Mesendoderm (in vitro differentiated cells): ENCODE measurements around the gene NOTUM.

Experiments
- DNase-seq: peaks from one replicate; pipeline ENCODE4 v3.0.0; 2013
- H2AK5ac ChIP-seq: 2 replicates; pipeline ENCODE4 v1.6.1; 2013; ENCODE audit warnings: low read length, inconsistent platforms
- H2BK120ac ChIP-seq: 2 replicates; pipeline ENCODE4 v1.6.1; 2013; ENCODE audit warnings: low read depth, mild to moderate bottlenecking, low read length, moderate library complexity, mixed read lengths
- H2BK15ac ChIP-seq: replicated peaks from 2 replicates; pipeline ENCODE4 v1.6.1; 2013; ENCODE audit warnings: low read depth, mild to moderate bottlenecking, moderate library complexity
- H2BK5ac ChIP-seq: 2 replicates; pipeline ENCODE4 v1.6.1; 2013; ENCODE audit warnings: low read length, inconsistent platforms
- H3K18ac ChIP-seq: 2 replicates; pipeline ENCODE4 v1.6.1; 2013; ENCODE audit warnings: mild to moderate bottlenecking, low read length, mixed read lengths
- H3K23ac ChIP-seq: one replicate; pipeline ENCODE4 v1.6.1; 2013; ENCODE audit warnings: low read length
- H3K27ac ChIP-seq: 2 replicates; pipeline ENCODE4 v1.5.1; 2013; ENCODE audit warnings: low read depth, mild to moderate bottlenecking, inconsistent platforms, low read length, moderate library complexity
- H3K27me3 ChIP-seq: 2 replicates; pipeline ENCODE4 v1.6.1; 2013; ENCODE audit warnings: low read length, control low read depth, mild to moderate bottlenecking, inconsistent platforms; ENCODE audit not compliant: insufficient read depth, poor library complexity
- H3K36me3 ChIP-seq: 2 replicates; pipeline ENCODE4 v1.6.1; 2013; ENCODE audit warnings: low read length, inconsistent platforms; ENCODE audit not compliant: control insufficient read depth, insufficient read depth
- H3K4ac ChIP-seq: one replicate; pipeline ENCODE4 v1.6.1; 2013; ENCODE audit warnings: low read depth, mild to moderate bottlenecking, low read length, moderate library complexity
- H3K4me1 ChIP-seq: 2 replicates; pipeline ENCODE4 v1.6.1; 2013; ENCODE audit warnings: low read depth, low read length, inconsistent platforms; ENCODE audit not compliant: control insufficient read depth
- H3K4me2 ChIP-seq: 2 replicates; pipeline ENCODE4 v1.6.1; 2013; ENCODE audit warnings: low read length
- H3K4me3 ChIP-seq: 2 replicates; pipeline ENCODE4 v1.5.1; 2013; ENCODE audit warnings: mild to moderate bottlenecking, low read length
- H3K56ac ChIP-seq: one replicate; pipeline ENCODE4 v1.6.1; 2013; ENCODE audit warnings: low read length
- H3K79me1 ChIP-seq: 2 replicates; pipeline ENCODE4 v1.6.1; 2013; ENCODE audit warnings: low read length, inconsistent platforms
- H3K79me2 ChIP-seq: 2 replicates; pipeline ENCODE4 v1.6.1; 2013; ENCODE audit warnings: mild to moderate bottlenecking, low read length; ENCODE audit not compliant: control insufficient read depth, insufficient read depth
- H3K9ac ChIP-seq: 2 replicates; pipeline ENCODE4 v1.6.1; 2013; ENCODE audit warnings: low read length, inconsistent platforms
- H4K5ac ChIP-seq: one replicate; pipeline ENCODE4 v1.6.1; 2013; ENCODE audit warnings: low read length
- H4K8ac ChIP-seq: one replicate; pipeline ENCODE4 v1.6.1; 2013; ENCODE audit warnings: low read depth, mild to moderate bottlenecking, control low read depth, low read length, moderate library complexity
- WGBS: extraction: QIAGEN DNeasy Blood & Tissue Kit; methylation state at CpG from one replicate; pipeline ENCODE4 v1.1.7; 2013; ENCODE audit warnings: low lambda C conversion rate, missing lambda C conversion rate; ENCODE audit not compliant: insufficient coverage; ENCODE audit errors: extremely low coverage; 5-methylcytosine and 5-hydroxymethylcytosine counted together

NOTUM gene

GRCh38 chr17:82001571-82002056 is 40.6 kb upstream of the NOTUM start:
- Histone ChIP-seq H3K9ac (no peak overlapping the region), H3K4me2 (no peak overlapping the region), H2BK5ac (no peak overlapping the region), H2BK15ac (no peak overlapping the region), H3K4me3 (no peak overlapping the region), H3K4me1 (no peaks in the 10 kb centered on the region), H3K18ac (no peak overlapping the region), H2BK120ac (no peak overlapping the region), H4K5ac (no peak overlapping the region), H3K56ac (no peak overlapping the region), H3K79me2 (no peaks in the 10 kb centered on the region), H2AK5ac (no peak overlapping the region), H3K27ac (no peak overlapping the region), H3K79me1 (peaks cover 2% of the 10 kb centered on the region), H4K8ac (no peak overlapping the region), H3K27me3 (no peaks in the 10 kb centered on the region), H3K23ac (no peak overlapping the region), H3K4ac (no peak overlapping the region), H3K36me3 (no peaks in the 10 kb centered on the region)
- no peak for DNase-seq
- WGBS: no CpG with 5 or more reads among the region's 17 CpGs

GRCh38 chr17:82000803-82001570 is 40.0 kb upstream of the NOTUM start:
- no peaks in the 10 kb centered on the region for H3K36me3 ChIP-seq
- no peak overlapping the region for H3K4me3 ChIP-seq
- no peak overlapping the region for H4K8ac ChIP-seq
- H3K79me2 ChIP-seq: no peaks in the 10 kb centered on the region
- no peak overlapping the region for H2BK120ac ChIP-seq
- peaks cover 1% of the 10 kb centered on the region for H3K79me1 ChIP-seq
- H2BK15ac ChIP-seq: no peak overlapping the region
- no peak overlapping the region for H2BK5ac ChIP-seq
- H3K27ac ChIP-seq: no peak overlapping the region
- H2AK5ac ChIP-seq: no peak overlapping the region
- DNase-seq: no peak
- H3K4ac ChIP-seq: no peak overlapping the region
- no peaks in the 10 kb centered on the region for H3K27me3 ChIP-seq
- H3K23ac ChIP-seq: no peak overlapping the region
- no peak overlapping the region for H3K18ac ChIP-seq
- no peak overlapping the region for H3K4me2 ChIP-seq
- no peak overlapping the region for H4K5ac ChIP-seq
- no peaks in the 10 kb centered on the region for H3K4me1 ChIP-seq
- WGBS: no CpG with 5 or more reads among the region's 32 CpGs
- no peak overlapping the region for H3K56ac ChIP-seq
- H3K9ac ChIP-seq: no peak overlapping the region

GRCh38 chr17:81999976-82000802 is 39.2 kb upstream of the NOTUM start:
- Histone ChIP-seq H3K79me2 (no peaks in the 10 kb centered on the region), H3K27ac (no peak overlapping the region), H4K8ac (no peak overlapping the region), H3K4me3 (no peak overlapping the region), H3K4me1 (no peaks in the 10 kb centered on the region), H3K56ac (no peak overlapping the region), H2BK5ac (no peak overlapping the region), H3K79me1 (no peaks in the 10 kb centered on the region), H3K18ac (no peak overlapping the region), H3K9ac (no peak overlapping the region), H2BK120ac (no peak overlapping the region), H4K5ac (no peak overlapping the region), H3K23ac (no peak overlapping the region), H2BK15ac (no peak overlapping the region), H3K4ac (no peak overlapping the region), H3K4me2 (no peak overlapping the region), H3K27me3 (no peaks in the 10 kb centered on the region), H3K36me3 (no peaks in the 10 kb centered on the region), H2AK5ac (no peak overlapping the region)
- no CpG with 5 or more reads among the region's 36 CpGs for WGBS
- no peak for DNase-seq

- H3K27ac ChIP-seq: no peak overlapping the region
- no peak overlapping the region for H3K23ac ChIP-seq
- no peak overlapping the region for H3K18ac ChIP-seq
- no peaks in the 10 kb centered on the region for H3K79me1 ChIP-seq
- no peaks in the 10 kb centered on the region for H3K4me1 ChIP-seq
- H3K79me2 ChIP-seq: no peaks in the 10 kb centered on the region
- H2BK5ac ChIP-seq: no peak overlapping the region
- H2BK15ac ChIP-seq: no peak overlapping the region
- DNase-seq: no peak
- H3K4me2 ChIP-seq: no peak overlapping the region
- no peak overlapping the region for H3K56ac ChIP-seq
- no peak overlapping the region for H4K8ac ChIP-seq
- no peak overlapping the region for H2AK5ac ChIP-seq
- H4K5ac ChIP-seq: no peak overlapping the region
- no peaks in the 10 kb centered on the region for H3K36me3 ChIP-seq
- H2BK120ac ChIP-seq: no peak overlapping the region
- no peak overlapping the region for H3K9ac ChIP-seq
- H3K4ac ChIP-seq: no peak overlapping the region
- no CpG with 5 or more reads among the region's 12 CpGs for WGBS
- H3K4me3 ChIP-seq: no peak overlapping the region
- no peaks in the 10 kb centered on the region for H3K27me3 ChIP-seq
Observed at GRCh38 chr17:81999587-81999975, 38.6 kb upstream of the NOTUM start.

- Histone ChIP-seq H3K79me1 (no peaks in the 10 kb centered on the region), H3K56ac (no peak overlapping the region), H4K5ac (no peak overlapping the region), H3K79me2 (no peaks in the 10 kb centered on the region), H2AK5ac (no peak overlapping the region), H2BK15ac (no peak overlapping the region), H3K36me3 (no peaks in the 10 kb centered on the region), H3K4me2 (no peak overlapping the region), H3K4me1 (no peaks in the 10 kb centered on the region), H2BK5ac (no peak overlapping the region), H3K27me3 (no peaks in the 10 kb centered on the region), H4K8ac (no peak overlapping the region), H3K27ac (no peak overlapping the region), H3K23ac (no peak overlapping the region), H2BK120ac (no peak overlapping the region), H3K18ac (no peak overlapping the region), H3K4me3 (no peak overlapping the region), H3K9ac (no peak overlapping the region), H3K4ac (no peak overlapping the region)
- no peak for DNase-seq
- WGBS: no CpG with 5 or more reads among the region's 14 CpGs
Observed at GRCh38 chr17:81998691-81999438, 37.9 kb upstream of the NOTUM start.
